Panc1 (cell line): ENCODE results near the gene NRK.

ENCODE experiments used
- CTCF ChIP-seq: fragments of 450-650 bp; IDR thresholded peaks from 2 replicates; pipeline ENCODE4 v1.5.1; 2017; ENCODE audit warnings: mild to moderate bottlenecking
- POLR2AphosphoS5 ChIP-seq: IDR thresholded peaks from 2 replicates; pipeline ENCODE4 v1.6.1; 2012; ENCODE audit warnings: mild to moderate bottlenecking, low read depth, low read length, moderate library complexity
- REST ChIP-seq, 2 experiments: IDR thresholded peaks; 2 replicates each; pipeline ENCODE4 v1.6.1; 2011 to 2012; ENCODE audit warnings: low read depth in 2 of 2, control low read depth in 1 of 2, low read length in 1 of 2, mild to moderate bottlenecking in 1 of 2, moderate library complexity in 1 of 2; ENCODE audit not compliant: insufficient read depth in 1 of 2
- SIN3A ChIP-seq: IDR thresholded peaks from 2 replicates; pipeline ENCODE4 v1.6.1; 2012; ENCODE audit warnings: low read depth, mild to moderate bottlenecking, low read length, moderate library complexity, borderline replicate concordance; ENCODE audit not compliant: insufficient read depth
- TCF7L2 ChIP-seq: IDR thresholded peaks from 2 replicates; pipeline ENCODE4 v1.6.1; 2011; ENCODE audit warnings: mild to moderate bottlenecking, low read depth, low read length, inconsistent platforms

- TF ChIP-seq CTCF = no peak
- no peak for TF ChIP-seq REST (IDR thresholded peaks at IDR 0.05; ENCODE audit: insufficient read depth in 1 of 2, low read depth in 2 of 2, low read length in 1 of 2)
- no peak for TF ChIP-seq TCF7L2
- TF ChIP-seq POLR2AphosphoS5 = no peak
- TF ChIP-seq SIN3A = no peak
Observed at GRCh38 chrX:105823092-105823455, 735 bp downstream of the NRK start.
